GM12878 (cell line): ENCODE measurements around the gene CCN6. TPM values are rescaled to one million over a fixed set of nuclear protein-coding genes. Genes with fewer than 3 reads are reported as not detected.

Experiments
- ATAC-seq: fragments of 200-7000 bp; cut with Tn5 transposase; 3 replicates; pipeline ENCODE4 v1.9.1; 2020; ENCODE audit warnings: mild to moderate bottlenecking, moderate library complexity
- BruUV-seq: library from RNA; stranded (reverse); fragments of 400-500 nt; replicated peaks from 2 replicates; lab custom pipeline; 2021; lab: Mats Ljungman, UMichigan
- CTCF ChIA-PET: fragments of 300-600 bp; sonication (Branson Sonifier 250); formaldehyde crosslinking; extraction: SDS; loops from one replicate; lab custom pipeline; 2021; ENCODE audit warnings: inconsistent platforms; lab: Yijun Ruan, JAX
- POLR2A ChIA-PET: fragments of 350-600 bp; formaldehyde crosslinking; extraction: SDS; loops from one replicate; lab custom pipeline; 2021; ENCODE audit warnings: inconsistent platforms; lab: Charles Lee
- RAD21 ChIA-PET: fragments of 300-600 bp; sonication (Branson Sonifier 250); formaldehyde crosslinking; loops from one replicate; lab custom pipeline; 2023; ENCODE audit warnings: antibody characterized with exemption; ENCODE audit not compliant: unreplicated experiment; lab: Charles Lee
- SMC1A ChIA-PET: fragments of 300-600 bp; sonication (Branson Sonifier 250); formaldehyde crosslinking; loops from one replicate; lab custom pipeline; 2023; ENCODE audit not compliant: unreplicated experiment, uncharacterized antibody; lab: Charles Lee
- DNase-seq: peaks from one replicate; pipeline ENCODE4 v3.0.0-alpha.2; 2011; ENCODE audit warnings: low read depth, low spot score
- FAIRE-seq: peaks from 3 replicates; lab custom pipeline; 2011; peaks lifted over from hg19 to GRCh38; lab: Jason Lieb, UNC
- H2AFZ ChIP-seq: 2 replicates; pipeline ENCODE4 v1.6.0; 2011; ENCODE audit warnings: low read depth, low read length, control low read depth; ENCODE audit not compliant: control insufficient read depth
- H3K27ac ChIP-seq: 2 replicates; pipeline ENCODE4 v1.5.1; 2011; ENCODE audit warnings: control low read depth; ENCODE audit not compliant: control insufficient read depth, insufficient read depth
- H3K27me3 ChIP-seq, 2 experiments: replicated peaks in 1 of 2; 2 replicates each; pipeline versions ENCODE4 v1.6.0 to v1.6.1; 2011; ENCODE audit warnings: low read length in 1 of 2; ENCODE audit not compliant: control insufficient read depth in 2 of 2, insufficient read depth in 2 of 2
- H3K36me3 ChIP-seq, 2 experiments: 2 replicates each; pipeline ENCODE4 v1.5.1; 2011; ENCODE audit warnings: low read length in 1 of 2; ENCODE audit not compliant: control insufficient read depth in 2 of 2, insufficient read depth in 2 of 2
- H3K4me1 ChIP-seq: 2 replicates; pipeline ENCODE4 v1.6.1; 2011; ENCODE audit warnings: mild to moderate bottlenecking, low read length, moderate library complexity, mixed read lengths; ENCODE audit not compliant: control insufficient read depth, insufficient read depth
- H3K4me2 ChIP-seq: 2 replicates; pipeline ENCODE4 v1.6.0; 2011; ENCODE audit warnings: control low read depth; ENCODE audit not compliant: control insufficient read depth, insufficient read depth
- H3K4me3 ChIP-seq: fragments of 200-600 bp; sonication (generic); 2 replicates; pipeline ENCODE4 v1.5.1; 2016
- H3K79me2 ChIP-seq: 2 replicates; pipeline ENCODE4 v1.6.0; 2011; ENCODE audit warnings: low read length; ENCODE audit not compliant: control insufficient read depth, insufficient read depth
- H3K9ac ChIP-seq: 2 replicates; pipeline ENCODE4 v1.8.0; 2011; ENCODE audit warnings: low read length, control low read depth, mixed read lengths; ENCODE audit not compliant: control insufficient read depth, insufficient read depth
- H3K9me3 ChIP-seq: replicated peaks from 3 replicates; pipeline ENCODE4 v1.5.1; 2011; ENCODE audit warnings: mild to moderate bottlenecking, low read length; ENCODE audit not compliant: control insufficient read depth, insufficient read depth
- H4K20me1 ChIP-seq: 2 replicates; pipeline ENCODE4 v1.6.0; 2011; ENCODE audit not compliant: control insufficient read depth, insufficient read depth
- CBX3 ChIP-seq: fragments of 200-600 bp; sonication (generic); IDR thresholded peaks from 2 replicates; pipeline ENCODE4 v1.6.1; 2016; ENCODE audit warnings: low read depth, borderline replicate concordance
- CBX5 ChIP-seq: sonication (generic); IDR thresholded peaks from 2 replicates; pipeline ENCODE4 v1.6.1; 2016; ENCODE audit warnings: low read depth, moderate library complexity, mild to moderate bottlenecking, inconsistent platforms
- EGR1 ChIP-seq, 2 experiments: IDR thresholded peaks; 1 replicate in 1 of 2; 2 replicates in 1 of 2; pipeline ENCODE4 v1.6.1; 2011 to 2012; ENCODE audit warnings: low read depth in 2 of 2, low read length in 2 of 2, borderline replicate concordance in 1 of 2, mild to moderate bottlenecking in 1 of 2, moderate library complexity in 1 of 2
- IKZF1 ChIP-seq: fragments of 450-650 bp; conservative IDR thresholded peaks from 2 replicates; pipeline ENCODE4 v1.6.1; 2017; ENCODE audit warnings: antibody characterized with exemption, mild to moderate bottlenecking
- WGBS: methylation state at CpG from one replicate; pipeline ENCODE4 v1.1.6; 2016; ENCODE audit warnings: low lambda C conversion rate; ENCODE audit not compliant: insufficient replicate concordance, insufficient coverage; ENCODE audit errors: missing lambda C conversion rate; 5-methylcytosine and 5-hydroxymethylcytosine counted together
- in situ Hi-C: fragments of 300-500 bp; cut with MboI; formaldehyde crosslinking; loops from 9 replicates; pipeline ENCODE4 v1.14.3; 2018; ENCODE audit warnings: mixed read lengths
- intact Hi-C: fragments of 100-400 bp; cut with micrococcal nuclease; formaldehyde crosslinking; loops from one replicate; pipeline ENCODE4 v1.14.2; 2022; ENCODE audit not compliant: unreplicated experiment
- polyA plus RNA-seq, 11 experiments: library from polyadenylated mRNA; depleted of rRNA in 4 of 11; unstranded in 6 of 11; stranded (reverse) in 5 of 11; fragments of >200 nt; fragmentation: Nextera tagmentation in 4 of 11; fragmentation: Illumina TruSeq in 1 of 11; extraction: Ambion mirVana in 4 of 11; extraction: Trizol in 1 of 11; gene quantifications; 1 replicate in 1 of 11; 2 replicates in 10 of 11; pipeline versions ENCODE4 v1.2.1 to v1.2.3, GENCODE V29; 2011 to 2016; ENCODE audit warnings: inconsistent platforms in 2 of 11, missing spikeins in 2 of 11, low read depth in 1 of 11
- total RNA-seq, 4 experiments: library from RNA; depleted of rRNA in 3 of 4; stranded (reverse); fragments of >200 nt in 3 of 4; fragmentation: Illumina TruSeq in 1 of 4; extraction: Trizol in 1 of 4; gene quantifications; 2 replicates each; pipeline versions ENCODE4 v1.2.1 to v1.2.3, GENCODE V29; 2013 to 2021

Gene CCN6
- total and polyA plus RNA-seq, 10 of the 15 experiments (the other 5 are each of a cell fraction or from before 2014, with no cell fraction given) = 0.05 to 0.24 (median 0.19) TPM; not detected in 5

DNA sequence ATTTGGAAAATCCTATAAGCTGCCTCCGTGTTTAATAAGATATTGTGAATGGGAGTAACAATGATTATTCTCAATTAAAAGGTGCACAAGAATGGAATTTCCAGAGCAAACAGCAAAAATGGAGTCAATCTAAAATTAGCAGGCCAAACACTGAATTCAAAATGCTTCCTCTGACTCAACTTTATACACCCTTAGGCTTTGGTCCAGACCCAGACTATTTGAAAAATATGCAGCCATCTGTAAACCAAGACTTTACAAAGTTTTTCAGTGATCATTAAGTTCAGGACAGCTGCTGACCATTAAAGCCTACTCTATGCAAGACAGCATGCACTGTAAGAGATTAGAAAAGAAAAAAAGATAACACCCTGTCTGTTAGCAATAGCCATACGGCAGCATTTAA, 39.4 kb upstream of the CCN6 start:
- in situ Hi-C loops (no loop called here), intact Hi-C loops (no loop called here)
- ChIA-PET POLR2A (interaction anchor here (3.3 kb wide), 1 partner anchor 14 kb away, joined by 14 read pairs; no protein-coding TSS in a partner anchor), RAD21 (interaction anchor here (1.1 to 2.7 kb wide), 3 partner anchors 14 to 252 kb away, joined by 4 to 12 read pairs (median 4); no protein-coding TSS in a partner anchor), CTCF (interaction anchor here (1.0 to 7.3 kb wide), 6 partner anchors 13 to 304 kb away, joined by 3 to 78 read pairs (median 8); no protein-coding TSS in a partner anchor), SMC1A (interaction anchor here (1.2 to 5.6 kb wide), 5 partner anchors 13 to 253 kb away, joined by 3 to 29 read pairs (median 5); no protein-coding TSS in a partner anchor)
- Histone ChIP-seq H3K4me3 (no peak overlapping the region), H3K9ac (no peak overlapping the region), H3K27ac (no peak overlapping the region), H3K36me3 (no peaks in the 10 kb centered on the region), H4K20me1 (no peaks in the 10 kb centered on the region), H3K79me2 (no peaks in the 10 kb centered on the region), H3K4me2 (no peak overlapping the region), H3K27me3 (no peaks in the 10 kb centered on the region), H3K4me1 (peaks cover 16% of the 10 kb centered on the region; the same call in 1 of the 2 replicates), H2AFZ (no peak overlapping the region), H3K9me3 (no peaks in the 10 kb centered on the region)
- TF ChIP-seq CBX3 = no peak
- no TSS peak for BruUV-seq
- ATAC-seq (no peak), FAIRE-seq (no peak), DNase-seq (no peak)
- 28% methylated on average over 2 of the region's 2 CpGs for WGBS

DNA sequence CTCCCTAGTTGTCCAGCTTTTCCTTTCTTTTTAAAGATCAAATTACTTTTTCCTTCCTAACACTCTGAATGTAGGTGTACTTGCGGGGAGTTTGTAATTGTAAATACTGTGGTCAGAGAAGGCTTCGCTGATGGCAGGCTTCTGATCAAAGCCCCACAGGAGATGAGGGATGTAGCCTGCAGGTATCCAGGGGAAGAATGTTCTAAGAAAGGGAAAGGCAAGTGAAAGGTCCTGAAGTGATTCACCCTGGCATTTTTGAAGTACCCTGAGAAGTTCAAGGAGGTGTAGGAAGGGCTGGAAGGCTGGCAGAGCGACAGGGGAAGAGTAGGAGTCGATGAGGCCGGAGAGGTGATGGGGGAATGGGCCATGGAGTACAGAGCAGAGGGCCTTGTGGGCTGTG, 38.2 kb upstream of the CCN6 start:
- Histone ChIP-seq H3K9me3 (no peaks in the 10 kb centered on the region), H3K4me1 (peaks cover 16% of the 10 kb centered on the region; the same call in 1 of the 2 replicates), H3K36me3 (no peaks in the 10 kb centered on the region), H3K27ac (no peak overlapping the region), H3K9ac (no peak overlapping the region), H3K79me2 (no peaks in the 10 kb centered on the region), H3K4me2 (no peak overlapping the region), H3K27me3 (no peaks in the 10 kb centered on the region), H3K4me3 (no peak overlapping the region), H4K20me1 (no peaks in the 10 kb centered on the region), H2AFZ (peak overlapping the region; percentile 48)
- intact Hi-C loops = no loop called here
- in situ Hi-C loops = no loop called here
- ATAC-seq (no peak), DNase-seq (no peak), FAIRE-seq (no peak)
- WGBS = 75% methylated on average over 5 of the region's 5 CpGs
- TF ChIP-seq EGR1 (IDR thresholded peaks at IDR 0.05; ENCODE audit: borderline replicate concordance in 1 of 2, low read depth in 2 of 2, low read length in 2 of 2) (no peak), IKZF1 (0 out of 2 replicates have a peak, but pooled peaks have one; percentile 3), CBX5 (no peak)
- POLR2A ChIA-PET = interaction anchor here (0.5 to 3.3 kb wide), 3 partner anchors 8 to 1136 kb away, joined by 4 to 14 read pairs (median 5); no protein-coding TSS in a partner anchor
- no TSS peak for BruUV-seq
- RAD21 ChIA-PET = interaction anchor here (1.0 to 3.1 kb wide), 4 partner anchors 12 to 305 kb away, joined by 3 to 13 read pairs (median 8); no protein-coding TSS in a partner anchor
- SMC1A ChIA-PET = interaction anchor here (0.8 to 5.6 kb wide), 10 partner anchors 8 to 1001 kb away, joined by 3 to 29 read pairs (median 4); no protein-coding TSS in a partner anchor
- CTCF ChIA-PET = interaction anchor here (0.9 to 7.3 kb wide), 8 partner anchors 12 to 306 kb away, joined by 3 to 78 read pairs (median 8); no protein-coding TSS in a partner anchor
